GM12891 (cell line): ENCODE measurements around the gene CDH4.

Experiments used
- DNase-seq: peaks from one replicate; pipeline ENCODE4 v3.0.0; 2011; ENCODE audit warnings: low spot score; ENCODE audit not compliant: insufficient read length
- FAIRE-seq: peaks from 2 replicates; lab custom pipeline; 2011; peaks lifted over from hg19 to GRCh38; lab: Jason Lieb, UNC
- PAX5 ChIP-seq: IDR thresholded peaks from 2 replicates; pipeline ENCODE4 v1.6.1; 2011; ENCODE audit warnings: low read length, moderate library complexity, mild to moderate bottlenecking; ENCODE audit not compliant: insufficient read depth, severe bottlenecking
- POLR2A ChIP-seq: IDR thresholded peaks from 2 replicates; pipeline ENCODE4 v1.6.1; 2011; ENCODE audit warnings: low read depth, low read length, control low read depth
- POLR2AphosphoS5 ChIP-seq: IDR thresholded peaks from 2 replicates; pipeline ENCODE4 v1.6.1; 2011; ENCODE audit warnings: low read depth, low read length, control low read depth
- POU2F2 ChIP-seq: IDR thresholded peaks from 2 replicates; pipeline ENCODE4 v1.6.1; 2011; ENCODE audit warnings: low read depth, mild to moderate bottlenecking, control low read depth, low read length, moderate library complexity
- SPI1 ChIP-seq: IDR thresholded peaks from 2 replicates; pipeline ENCODE4 v1.6.1; 2011; ENCODE audit warnings: low read depth, low read length, control low read depth
- TAF1 ChIP-seq: IDR thresholded peaks from 2 replicates; pipeline ENCODE4 v1.6.1; 2011; ENCODE audit warnings: low read depth, low read length, control low read depth

Gene CDH4

DNA sequence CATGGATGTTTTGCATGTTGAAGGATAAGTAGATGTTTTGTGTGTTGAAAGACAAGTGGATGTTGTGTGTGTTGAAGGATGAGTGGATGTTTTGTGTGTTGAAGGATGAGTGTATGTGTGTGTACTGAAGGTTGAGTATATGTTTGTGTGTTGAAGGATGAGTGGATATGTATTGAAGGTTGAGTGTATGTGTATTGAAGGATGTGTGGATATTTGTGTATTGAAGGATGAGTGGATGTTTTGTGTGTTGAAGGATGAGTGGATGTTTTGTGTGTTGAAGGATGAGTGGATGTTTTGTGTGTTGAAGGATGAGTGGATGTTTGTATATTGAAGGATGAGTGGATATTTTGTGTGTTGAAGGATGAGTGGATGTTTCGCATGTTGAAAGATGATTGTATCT, 325.0 kb downstream of the CDH4 start:
- no peak for FAIRE-seq
- DNase-seq = no peak
- no peak for TF ChIP-seq POU2F2
- no peak for TF ChIP-seq POLR2A
- no peak for TF ChIP-seq PAX5
- no peak for TF ChIP-seq POLR2AphosphoS5
- TF ChIP-seq TAF1 = no peak
- no peak for TF ChIP-seq SPI1

DNA sequence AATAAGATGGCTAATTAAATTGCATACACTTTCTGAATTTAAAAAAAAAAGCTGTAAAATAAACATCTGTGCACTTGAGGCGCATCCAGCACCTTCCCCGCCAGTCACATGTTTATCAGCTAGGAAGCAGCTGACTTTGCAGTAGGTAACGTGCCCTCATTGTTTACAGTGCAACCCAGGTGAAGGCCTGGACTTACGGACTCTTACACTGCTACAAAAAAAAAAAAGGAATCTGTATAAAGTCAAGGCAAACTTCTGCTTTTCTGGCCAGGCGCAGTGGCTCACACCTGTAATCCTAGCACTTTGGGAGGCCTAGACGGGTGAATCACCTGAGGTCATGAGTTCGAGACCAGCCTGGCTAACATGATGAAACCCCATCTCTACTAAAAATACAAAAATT, 327.8 kb downstream of the CDH4 start:
- TF ChIP-seq TAF1 = no peak
- no peak for DNase-seq
- FAIRE-seq = no peak

DNA sequence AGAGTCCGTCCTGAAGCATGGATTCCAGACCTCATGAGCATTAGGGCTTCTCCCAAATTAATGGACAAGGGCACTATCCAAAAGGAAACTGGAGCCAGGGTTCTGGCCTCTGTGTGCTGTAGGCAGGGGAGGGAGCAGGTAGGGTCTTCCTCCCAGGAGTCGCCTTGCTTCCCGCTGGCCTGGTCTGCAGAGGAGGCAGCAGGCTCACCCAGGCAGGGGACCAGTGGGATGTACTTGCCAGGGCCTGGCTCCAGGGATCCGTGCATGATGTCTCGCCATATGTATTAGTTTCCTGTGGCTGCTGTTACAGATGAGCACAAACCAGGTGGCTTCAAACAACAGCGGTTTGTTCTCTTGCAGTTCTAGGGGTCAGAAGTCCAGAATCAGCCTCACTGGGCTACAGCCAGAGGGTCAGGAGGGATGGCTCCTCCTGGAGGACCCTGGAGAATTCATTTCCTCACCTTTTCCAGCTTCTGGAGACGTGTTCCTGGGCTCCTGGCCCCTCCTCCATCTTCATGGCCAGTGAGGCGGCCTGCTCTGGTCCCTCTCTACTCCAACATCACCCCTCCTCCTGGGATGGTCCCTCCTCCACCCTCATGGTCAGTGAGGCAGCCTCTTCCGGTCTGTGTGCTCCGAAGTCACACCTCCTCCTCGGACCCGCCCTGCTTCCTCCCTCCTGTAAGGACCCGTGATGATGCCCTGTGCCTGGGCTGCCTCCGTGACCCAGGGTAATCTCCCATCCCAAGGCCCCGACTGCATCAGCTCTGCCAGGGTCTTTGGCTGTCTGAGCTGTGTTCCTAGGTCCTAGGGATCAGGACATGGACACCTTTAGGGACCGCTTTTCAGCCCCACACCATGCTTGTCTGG, 329.1 kb downstream of the CDH4 start:
- DNase-seq = no peak
- FAIRE-seq = no peak
- TF ChIP-seq POLR2AphosphoS5 (no peak), TAF1 (no peak)

DNA sequence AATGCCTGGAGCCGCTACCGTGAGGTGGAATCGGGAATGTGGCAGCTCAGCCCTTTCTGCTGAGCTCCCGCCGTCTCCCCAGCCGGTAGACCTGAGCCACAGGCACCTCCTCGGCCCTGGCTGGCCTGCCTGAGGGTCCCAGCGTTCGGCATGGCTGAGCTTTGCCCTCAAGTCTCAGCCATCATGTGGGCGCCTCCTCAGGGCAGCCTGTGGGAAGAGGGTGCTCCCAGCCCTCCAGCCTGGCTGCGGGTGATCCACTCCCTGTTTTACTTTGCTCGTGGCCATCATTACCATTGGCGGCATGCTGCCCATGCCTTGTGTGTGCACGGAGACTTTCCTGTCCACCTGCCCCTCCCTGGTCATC, 329.7 kb downstream of the CDH4 start:
- DNase-seq = no peak
- FAIRE-seq = no peak
- TF ChIP-seq PAX5 (no peak), POLR2A (no peak), POLR2AphosphoS5 (no peak), POU2F2 (no peak), SPI1 (no peak), TAF1 (no peak)

DNA sequence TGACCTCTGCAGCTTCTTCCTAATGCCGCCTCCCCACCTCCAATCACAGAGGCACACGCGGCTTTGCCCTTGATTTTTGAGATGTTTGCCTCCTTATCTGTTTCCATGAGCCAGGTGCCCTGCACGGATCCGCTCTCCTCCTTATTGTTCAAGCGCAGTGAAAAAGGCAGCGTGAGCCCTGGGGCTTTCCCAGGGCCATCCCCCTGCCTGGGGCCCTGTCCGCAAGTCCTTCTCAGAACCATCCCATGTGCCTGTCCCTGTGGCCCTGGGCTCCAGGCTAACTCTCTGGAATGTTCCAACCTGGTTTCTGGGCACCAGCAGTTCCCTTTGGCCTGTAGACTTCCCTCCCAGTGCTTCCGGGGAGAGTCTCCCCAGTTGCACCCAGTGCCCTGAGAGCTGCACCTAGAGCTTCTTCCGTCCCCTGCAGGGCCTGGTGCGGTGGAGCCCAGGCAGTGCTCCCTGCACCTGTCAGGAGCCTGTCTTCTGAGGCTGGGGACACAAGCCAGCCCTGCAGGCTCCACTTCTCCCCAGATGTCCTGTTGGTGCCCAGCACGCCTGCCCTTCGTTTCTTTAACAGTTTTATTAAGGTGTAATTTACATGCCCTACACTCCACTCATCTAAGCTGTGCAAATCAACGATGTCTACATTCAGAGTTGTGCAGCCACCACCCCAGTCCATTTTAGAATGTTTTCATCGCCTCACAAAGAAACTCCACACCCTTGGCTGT, 330.3 kb downstream of the CDH4 start:
- TF ChIP-seq POLR2A (no peak), SPI1 (no peak), POU2F2 (no peak), PAX5 (no peak), TAF1 (no peak), POLR2AphosphoS5 (no peak)
- FAIRE-seq = no peak
- no peak for DNase-seq

DNA sequence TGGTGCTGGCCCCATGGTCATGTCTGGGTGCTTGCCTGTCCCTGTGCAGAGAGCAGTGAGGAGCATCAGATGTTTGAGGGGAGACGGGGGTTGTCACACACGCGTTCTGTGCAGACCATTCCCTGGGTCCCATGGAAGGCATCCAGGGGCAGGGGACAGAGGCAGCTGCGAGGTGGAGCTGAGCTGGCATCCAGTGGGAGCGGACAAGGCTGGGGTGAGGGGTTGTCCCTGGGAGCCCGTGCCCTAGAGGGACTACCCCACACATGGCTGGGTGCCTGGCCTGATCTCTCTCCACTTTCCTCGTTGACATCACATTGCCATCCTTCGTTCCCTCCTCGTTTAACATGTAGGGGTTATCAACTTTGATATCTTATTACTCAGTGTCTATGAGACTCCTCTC, 331.3 kb downstream of the CDH4 start:
- FAIRE-seq (no peak), DNase-seq (no peak)
- no peak for TF ChIP-seq POU2F2
- TF ChIP-seq TAF1 = no peak

DNA sequence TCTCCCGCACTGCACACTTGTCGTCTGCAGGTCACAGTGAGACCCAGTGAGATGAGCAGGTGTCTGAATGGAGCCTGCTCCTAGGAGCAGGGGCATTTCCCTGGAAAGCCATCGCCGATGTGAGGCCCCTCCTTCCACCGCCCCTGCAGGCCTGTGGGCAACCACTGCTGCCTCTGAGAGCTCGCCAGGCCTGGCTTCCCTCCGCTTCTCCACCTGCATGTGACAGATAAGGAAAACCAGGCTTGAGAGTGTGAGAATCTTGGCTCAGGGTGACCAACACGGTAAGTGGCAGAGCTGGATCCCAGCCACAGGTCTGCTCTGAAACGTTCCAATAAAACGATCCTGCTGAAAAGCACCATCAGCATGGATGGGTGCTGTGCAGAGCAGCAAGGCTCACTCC, 332.8 kb downstream of the CDH4 start:
- TF ChIP-seq POLR2A (no peak), PAX5 (no peak), POLR2AphosphoS5 (no peak), POU2F2 (no peak), SPI1 (no peak), TAF1 (no peak)
- DNase-seq = no peak
- FAIRE-seq = no peak

DNA sequence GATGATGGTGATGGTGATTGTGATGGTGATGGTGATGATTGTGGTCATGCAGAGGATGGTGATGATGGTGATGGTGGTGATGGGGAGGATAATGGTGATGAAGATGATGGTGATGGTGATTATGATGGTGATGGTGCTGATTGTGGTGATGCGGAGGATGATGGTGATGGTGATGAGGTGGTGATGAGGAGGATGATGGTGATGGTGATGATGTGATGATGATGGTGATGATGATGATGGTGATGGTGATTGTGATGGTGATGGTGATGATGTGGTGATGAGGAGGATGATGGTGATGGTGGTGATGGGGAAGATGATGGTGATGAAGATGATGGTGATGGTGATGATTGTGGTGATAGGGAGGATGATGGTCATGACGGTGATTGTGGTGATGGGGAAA, 333.7 kb downstream of the CDH4 start:
- DNase-seq = no peak
- TF ChIP-seq TAF1 (no peak), POLR2A (no peak), POLR2AphosphoS5 (no peak), SPI1 (no peak), PAX5 (no peak), POU2F2 (no peak)
- FAIRE-seq = no peak

DNA sequence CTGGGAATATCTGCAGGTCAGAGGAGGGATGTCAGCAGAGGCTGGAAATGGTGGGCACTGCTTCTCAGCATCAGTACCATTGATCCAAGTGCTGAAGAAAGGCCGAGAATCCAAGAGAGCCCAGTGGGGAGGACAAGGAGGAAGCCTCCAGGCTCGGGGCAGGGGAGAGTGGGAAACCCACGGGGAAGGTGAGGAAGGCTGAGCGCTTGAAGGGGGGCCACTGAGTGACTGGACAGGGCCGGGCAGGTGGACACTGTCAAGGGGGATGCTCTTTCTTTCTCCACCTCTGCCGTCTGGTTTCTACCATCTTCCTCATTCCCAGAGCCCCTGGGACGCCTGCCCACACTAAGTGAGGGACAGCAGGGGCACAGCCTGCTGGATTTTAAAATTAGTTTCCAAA, 335.0 kb downstream of the CDH4 start:
- no peak for FAIRE-seq
- DNase-seq = no peak
- TF ChIP-seq SPI1 (no peak), TAF1 (no peak), POLR2AphosphoS5 (no peak), PAX5 (no peak), POLR2A (no peak), POU2F2 (no peak)
